Adipocyte (in vitro differentiated cells): ENCODE data around the gene ULBP2.
"Not testable (repeated sequence)": the region's sequence is repeated elsewhere in the genome, so short reads cannot be mapped to it uniquely, and the experiment has no call there.

Source experiments
- DNase-seq: peaks from one replicate; pipeline ENCODE4 v3.0.0-alpha.2; 2015; ENCODE audit warnings: low read depth
- H3K27me3 ChIP-seq: replicated peaks from 2 replicates; pipeline ENCODE4 v1.7.0; 2013; ENCODE audit warnings: mild to moderate bottlenecking, low read length, moderate library complexity; ENCODE audit not compliant: control insufficient read depth, insufficient read depth
- H3K36me3 ChIP-seq: 2 replicates; pipeline ENCODE4 v1.7.0; 2013; ENCODE audit warnings: low read length, mild to moderate bottlenecking, moderate library complexity; ENCODE audit not compliant: control insufficient read depth, insufficient read depth, severe bottlenecking
- H3K4me1 ChIP-seq: 2 replicates; pipeline ENCODE4 v1.7.0; 2013; ENCODE audit warnings: mild to moderate bottlenecking, low read length, moderate library complexity; ENCODE audit not compliant: control insufficient read depth, insufficient read depth
- H3K4me3 ChIP-seq: 2 replicates; pipeline ENCODE4 v1.7.0; 2013; ENCODE audit warnings: mild to moderate bottlenecking, low read length, moderate library complexity
- H3K9ac ChIP-seq: 2 replicates; pipeline ENCODE4 v1.7.0; 2013; ENCODE audit warnings: mild to moderate bottlenecking, low read length, moderate library complexity
- H3K9me3 ChIP-seq: 2 replicates; pipeline ENCODE4 v1.7.0; 2013; ENCODE audit warnings: mild to moderate bottlenecking, low read length, moderate library complexity; ENCODE audit not compliant: control insufficient read depth

The ULBP2 gene

GRCh38 chr6:149954984-149955653 lies 13.3 kb downstream of the ULBP2 start:
- not testable (repeated sequence) for H3K9ac ChIP-seq, H3K4me3 ChIP-seq, H3K4me1 ChIP-seq, DNase-seq, H3K36me3 ChIP-seq, H3K9me3 ChIP-seq
- peaks cover 61% of the 10 kb centered on the region for H3K27me3 ChIP-seq

GRCh38 chr6:149955654-149956317 lies 14.0 kb downstream of the ULBP2 start:
- not testable (repeated sequence) for H3K9ac ChIP-seq, H3K36me3 ChIP-seq, H3K9me3 ChIP-seq, DNase-seq, H3K4me1 ChIP-seq, H3K4me3 ChIP-seq
- H3K27me3 ChIP-seq, result peaks cover 61% of the 10 kb centered on the region

GRCh38 chr6:149958124-149958523 lies 16.3 kb downstream of the ULBP2 start:
- not testable (repeated sequence) for H3K9me3 ChIP-seq, H3K9ac ChIP-seq, H3K36me3 ChIP-seq, DNase-seq, H3K4me3 ChIP-seq, H3K4me1 ChIP-seq
- peaks cover 59% of the 10 kb centered on the region for H3K27me3 ChIP-seq

GRCh38 chr6:149959806-149960205 lies 18.0 kb downstream of the ULBP2 start:
- H3K36me3 ChIP-seq, H3K9me3 ChIP-seq, DNase-seq, H3K4me3 ChIP-seq, H3K9ac ChIP-seq: not testable (repeated sequence)
- Histone ChIP-seq H3K4me1 (peaks cover 11% of the 10 kb centered on the region), H3K27me3 (peaks cover 61% of the 10 kb centered on the region)

GRCh38 chr6:149960488-149960887 lies 18.7 kb downstream of the ULBP2 start:
- H3K36me3 ChIP-seq, result no peaks in the 10 kb centered on the region
- H3K9me3 ChIP-seq, result no peaks in the 10 kb centered on the region
- no peak overlapping the region for H3K9ac ChIP-seq
- DNase-seq, result no peak
- peaks cover 11% of the 10 kb centered on the region for H3K4me1 ChIP-seq
- H3K27me3 ChIP-seq, result peaks cover 57% of the 10 kb centered on the region
- no peak overlapping the region for H3K4me3 ChIP-seq

- H3K36me3 ChIP-seq, result no peaks in the 10 kb centered on the region
- H3K9ac ChIP-seq, result no peak overlapping the region
- H3K4me3 ChIP-seq, result no peak overlapping the region
- DNase-seq, result no peak
- no peaks in the 10 kb centered on the region for H3K9me3 ChIP-seq
- peaks cover 11% of the 10 kb centered on the region for H3K4me1 ChIP-seq
- H3K27me3 ChIP-seq, result peaks cover 49% of the 10 kb centered on the region
Measured at GRCh38 chr6:149961728-149962425, 20.1 kb downstream of the ULBP2 start.

- Histone ChIP-seq H3K4me3 (peak overlapping the region; percentile 81), H3K4me1 (peaks cover 11% of the 10 kb centered on the region), H3K27me3 (peaks cover 53% of the 10 kb centered on the region), H3K9me3 (no peaks in the 10 kb centered on the region), H3K9ac (no peak overlapping the region), H3K36me3 (no peaks in the 10 kb centered on the region)
- no peak for DNase-seq
Measured at GRCh38 chr6:149962461-149963211, 20.8 kb downstream of the ULBP2 start.

- peak; percentile 40 for DNase-seq
- Histone ChIP-seq H3K4me1 (peaks cover 11% of the 10 kb centered on the region), H3K27me3 (peaks cover 50% of the 10 kb centered on the region), H3K9ac (peak overlapping the region; percentile 70), H3K36me3 (no peaks in the 10 kb centered on the region), H3K9me3 (no peaks in the 10 kb centered on the region), H3K4me3 (peak overlapping the region; percentile 81)
Measured at GRCh38 chr6:149963212-149963461, 21.3 kb downstream of the ULBP2 start.

- peak; percentile 85 for DNase-seq
- Histone ChIP-seq H3K9ac (peak within 1 kb of the TSS; percentile 70), H3K36me3 (no peaks in the 10 kb centered on the region), H3K9me3 (no peaks in the 10 kb centered on the region), H3K4me1 (peaks cover 11% of the 10 kb centered on the region), H3K27me3 (peaks cover 50% of the 10 kb centered on the region), H3K4me3 (peak within 1 kb of the TSS; percentile 81)
Measured at GRCh38 chr6:149963462-149964307, 21.9 kb downstream of the ULBP2 start, which contains the start of gene ULBP1. ULBP1 (plus strand) TSS chr6:149963943; CDS start chr6:149964050, 107 bp downstream.

- Histone ChIP-seq H3K9me3 (no peaks in the 10 kb centered on the region), H3K9ac (peak overlapping the region; percentile 58), H3K4me3 (peak overlapping the region; percentile 81), H3K27me3 (peaks cover 59% of the 10 kb centered on the region), H3K4me1 (peaks cover 11% of the 10 kb centered on the region), H3K36me3 (no peaks in the 10 kb centered on the region)
- DNase-seq, result peak; percentile 34
Measured at GRCh38 chr6:149964308-149965193, 22.7 kb downstream of the ULBP2 start.
